GM12878 (cell line): ENCODE results near the gene PHOSPHO1. TPM values are rescaled to one million over a fixed set of nuclear protein-coding genes. Genes with fewer than 3 reads are reported as not detected.

Experiments
- ATAC-seq: fragments of 200-7000 bp; cut with Tn5 transposase; 3 replicates; pipeline ENCODE4 v1.9.1; 2020; ENCODE audit warnings: mild to moderate bottlenecking, moderate library complexity
- BruUV-seq: library from RNA; stranded (reverse); fragments of 400-500 nt; replicated peaks from 2 replicates; lab custom pipeline; 2021; lab: Mats Ljungman, UMichigan
- CTCF ChIA-PET: fragments of 300-600 bp; sonication (Branson Sonifier 250); formaldehyde crosslinking; extraction: SDS; loops from one replicate; lab custom pipeline; 2021; ENCODE audit warnings: inconsistent platforms; lab: Yijun Ruan, JAX
- POLR2A ChIA-PET: fragments of 350-600 bp; formaldehyde crosslinking; extraction: SDS; loops from one replicate; lab custom pipeline; 2021; ENCODE audit warnings: inconsistent platforms; lab: Charles Lee
- RAD21 ChIA-PET: fragments of 300-600 bp; sonication (Branson Sonifier 250); formaldehyde crosslinking; loops from one replicate; lab custom pipeline; 2023; ENCODE audit warnings: antibody characterized with exemption; ENCODE audit not compliant: unreplicated experiment; lab: Charles Lee
- SMC1A ChIA-PET: fragments of 300-600 bp; sonication (Branson Sonifier 250); formaldehyde crosslinking; loops from one replicate; lab custom pipeline; 2023; ENCODE audit not compliant: unreplicated experiment, uncharacterized antibody; lab: Charles Lee
- DNase-seq: peaks from one replicate; pipeline ENCODE4 v3.0.0-alpha.2; 2011; ENCODE audit warnings: low read depth, low spot score
- FAIRE-seq: peaks from 3 replicates; lab custom pipeline; 2011; peaks lifted over from hg19 to GRCh38; lab: Jason Lieb, UNC
- H2AFZ ChIP-seq: 2 replicates; pipeline ENCODE4 v1.6.0; 2011; ENCODE audit warnings: low read depth, low read length, control low read depth; ENCODE audit not compliant: control insufficient read depth
- H3K27ac ChIP-seq: 2 replicates; pipeline ENCODE4 v1.5.1; 2011; ENCODE audit warnings: control low read depth; ENCODE audit not compliant: control insufficient read depth, insufficient read depth
- H3K27me3 ChIP-seq, 2 experiments: replicated peaks in 1 of 2; 2 replicates each; pipeline versions ENCODE4 v1.6.0 to v1.6.1; 2011; ENCODE audit warnings: low read length in 1 of 2; ENCODE audit not compliant: control insufficient read depth in 2 of 2, insufficient read depth in 2 of 2
- H3K36me3 ChIP-seq, 2 experiments: 2 replicates each; pipeline ENCODE4 v1.5.1; 2011; ENCODE audit warnings: low read length in 1 of 2; ENCODE audit not compliant: control insufficient read depth in 2 of 2, insufficient read depth in 2 of 2
- H3K4me1 ChIP-seq: 2 replicates; pipeline ENCODE4 v1.6.1; 2011; ENCODE audit warnings: mild to moderate bottlenecking, low read length, moderate library complexity, mixed read lengths; ENCODE audit not compliant: control insufficient read depth, insufficient read depth
- H3K4me2 ChIP-seq: 2 replicates; pipeline ENCODE4 v1.6.0; 2011; ENCODE audit warnings: control low read depth; ENCODE audit not compliant: control insufficient read depth, insufficient read depth
- H3K4me3 ChIP-seq: fragments of 200-600 bp; sonication (generic); 2 replicates; pipeline ENCODE4 v1.5.1; 2016
- H3K79me2 ChIP-seq: 2 replicates; pipeline ENCODE4 v1.6.0; 2011; ENCODE audit warnings: low read length; ENCODE audit not compliant: control insufficient read depth, insufficient read depth
- H3K9ac ChIP-seq: 2 replicates; pipeline ENCODE4 v1.8.0; 2011; ENCODE audit warnings: low read length, control low read depth, mixed read lengths; ENCODE audit not compliant: control insufficient read depth, insufficient read depth
- H3K9me3 ChIP-seq: replicated peaks from 3 replicates; pipeline ENCODE4 v1.5.1; 2011; ENCODE audit warnings: mild to moderate bottlenecking, low read length; ENCODE audit not compliant: control insufficient read depth, insufficient read depth
- H4K20me1 ChIP-seq: 2 replicates; pipeline ENCODE4 v1.6.0; 2011; ENCODE audit not compliant: control insufficient read depth, insufficient read depth
- CBX3 ChIP-seq: fragments of 200-600 bp; sonication (generic); IDR thresholded peaks from 2 replicates; pipeline ENCODE4 v1.6.1; 2016; ENCODE audit warnings: low read depth, borderline replicate concordance
- ESRRA ChIP-seq: IDR thresholded peaks from 2 replicates; pipeline ENCODE4 v1.6.1; 2012; ENCODE audit warnings: mild to moderate bottlenecking, low read length, improper control_type of control experiment
- HDGF ChIP-seq: fragments of 450-650 bp; IDR thresholded peaks from 2 replicates; pipeline ENCODE4 v1.6.1; 2016; ENCODE audit warnings: antibody characterized with exemption
- MTA3 ChIP-seq: IDR thresholded peaks from 2 replicates; pipeline ENCODE4 v1.6.1; 2012; ENCODE audit warnings: low read length, inconsistent platforms, borderline replicate concordance
- NFXL1 ChIP-seq: fragments of 450-650 bp; IDR thresholded peaks from 2 replicates; pipeline ENCODE4 v1.6.1; 2017; ENCODE audit warnings: antibody characterized with exemption, mild to moderate bottlenecking, borderline replicate concordance
- POLR2A ChIP-seq: IDR thresholded peaks from 2 replicates; pipeline ENCODE4 v1.6.1; 2011; ENCODE audit warnings: low read depth, mild to moderate bottlenecking, low read length
- RELA ChIP-seq: fragments of 450-650 bp; IDR thresholded peaks from 2 replicates; pipeline ENCODE4 v1.8.0; 2014; ENCODE audit warnings: borderline replicate concordance; ENCODE audit not compliant: partially characterized antibody
- SMAD5 ChIP-seq: IDR thresholded peaks from 2 replicates; pipeline ENCODE4 v1.6.1; 2016; ENCODE audit warnings: antibody characterized with exemption, low read depth
- SRF ChIP-seq, 2 experiments: IDR thresholded peaks; 2 replicates each; pipeline ENCODE4 v1.6.1; 2011; ENCODE audit warnings: low read depth in 2 of 2, low read length in 2 of 2, mild to moderate bottlenecking in 1 of 2, moderate library complexity in 1 of 2
- ZNF217 ChIP-seq: fragments of 450-650 bp; IDR thresholded peaks from 2 replicates; pipeline ENCODE4 v1.6.1; 2017; ENCODE audit warnings: antibody characterized with exemption, mild to moderate bottlenecking
- WGBS: methylation state at CpG from one replicate; pipeline ENCODE4 v1.1.6; 2016; ENCODE audit warnings: low lambda C conversion rate; ENCODE audit not compliant: insufficient replicate concordance, insufficient coverage; ENCODE audit errors: missing lambda C conversion rate; 5-methylcytosine and 5-hydroxymethylcytosine counted together
- in situ Hi-C: fragments of 300-500 bp; cut with MboI; formaldehyde crosslinking; loops from 9 replicates; pipeline ENCODE4 v1.14.3; 2018; ENCODE audit warnings: mixed read lengths
- intact Hi-C: fragments of 100-400 bp; cut with micrococcal nuclease; formaldehyde crosslinking; loops from one replicate; pipeline ENCODE4 v1.14.2; 2022; ENCODE audit not compliant: unreplicated experiment
- polyA plus RNA-seq, 11 experiments: library from polyadenylated mRNA; depleted of rRNA in 4 of 11; unstranded in 6 of 11; stranded (reverse) in 5 of 11; fragments of >200 nt; fragmentation: Nextera tagmentation in 4 of 11; fragmentation: Illumina TruSeq in 1 of 11; extraction: Ambion mirVana in 4 of 11; extraction: Trizol in 1 of 11; gene quantifications; 1 replicate in 1 of 11; 2 replicates in 10 of 11; pipeline versions ENCODE4 v1.2.1 to v1.2.3, GENCODE V29; 2011 to 2016; ENCODE audit warnings: inconsistent platforms in 2 of 11, missing spikeins in 2 of 11, low read depth in 1 of 11
- total RNA-seq, 4 experiments: library from RNA; depleted of rRNA in 3 of 4; stranded (reverse); fragments of >200 nt in 3 of 4; fragmentation: Illumina TruSeq in 1 of 4; extraction: Trizol in 1 of 4; gene quantifications; 2 replicates each; pipeline versions ENCODE4 v1.2.1 to v1.2.3, GENCODE V29; 2013 to 2021
- TF ChIP-seq, protein P1 (sequence below): fragments of 150-350 bp; IDR thresholded peaks from 2 replicates; pipeline ENCODE4 v1.6.1; 2014; ENCODE audit warnings: mild to moderate bottlenecking, low read depth, low read length
- TF ChIP-seq, protein P2 (sequence below): fragments of 450-650 bp; formaldehyde crosslinking; IDR thresholded peaks from 2 replicates; pipeline ENCODE4 v1.4.0; 2022; ENCODE audit warnings: mild to moderate bottlenecking, moderate library complexity
- TF ChIP-seq, protein P3 (sequence below): fragments of 450-650 bp; IDR thresholded peaks from 2 replicates; pipeline ENCODE4 v1.6.1; 2018; ENCODE audit warnings: borderline replicate concordance, mild to moderate bottlenecking; ENCODE audit not compliant: partially characterized antibody

PHOSPHO1 gene
- total and polyA plus RNA-seq, 10 of the 15 experiments (the other 5 are each of a cell fraction or from before 2014, with no cell fraction given) = 0.03 to 1.5 (median 0.16) TPM; not detected in 2

DNA sequence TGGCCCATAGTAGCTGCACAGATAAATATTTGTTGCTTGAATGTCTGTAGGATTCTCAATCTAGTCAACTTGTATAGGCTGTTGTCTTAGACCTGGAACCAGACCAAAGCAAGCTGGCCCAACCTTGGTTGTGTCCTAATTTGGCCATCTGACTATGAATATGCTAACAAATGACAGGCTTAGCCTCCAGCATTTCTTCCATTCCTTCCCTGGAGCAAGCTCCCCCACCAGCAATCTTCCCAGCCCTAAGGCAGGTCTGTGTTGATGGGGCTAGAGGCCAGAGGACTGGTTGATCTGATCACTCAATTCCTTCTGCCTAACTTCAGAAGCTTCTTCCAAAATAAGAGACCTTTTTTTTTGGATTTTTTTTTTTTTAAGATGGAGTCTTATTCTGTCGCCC is 9.4 kb upstream of the PHOSPHO1 start (continued):
- TF ChIP-seq, protein P1, sequence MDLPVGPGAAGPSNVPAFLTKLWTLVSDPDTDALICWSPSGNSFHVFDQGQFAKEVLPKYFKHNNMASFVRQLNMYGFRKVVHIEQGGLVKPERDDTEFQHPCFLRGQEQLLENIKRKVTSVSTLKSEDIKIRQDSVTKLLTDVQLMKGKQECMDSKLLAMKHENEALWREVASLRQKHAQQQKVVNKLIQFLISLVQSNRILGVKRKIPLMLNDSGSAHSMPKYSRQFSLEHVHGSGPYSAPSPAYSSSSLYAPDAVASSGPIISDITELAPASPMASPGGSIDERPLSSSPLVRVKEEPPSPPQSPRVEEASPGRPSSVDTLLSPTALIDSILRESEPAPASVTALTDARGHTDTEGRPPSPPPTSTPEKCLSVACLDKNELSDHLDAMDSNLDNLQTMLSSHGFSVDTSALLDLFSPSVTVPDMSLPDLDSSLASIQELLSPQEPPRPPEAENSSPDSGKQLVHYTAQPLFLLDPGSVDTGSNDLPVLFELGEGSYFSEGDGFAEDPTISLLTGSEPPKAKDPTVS = no peak
- TF ChIP-seq HDGF (no peak), ESRRA (no peak), ZNF217 (no peak), SRF (IDR thresholded peaks at IDR 0.05; ENCODE audit: low read depth in 2 of 2, low read length in 2 of 2) (no peak), NFXL1 (no peak)
- TF ChIP-seq, protein P2, sequence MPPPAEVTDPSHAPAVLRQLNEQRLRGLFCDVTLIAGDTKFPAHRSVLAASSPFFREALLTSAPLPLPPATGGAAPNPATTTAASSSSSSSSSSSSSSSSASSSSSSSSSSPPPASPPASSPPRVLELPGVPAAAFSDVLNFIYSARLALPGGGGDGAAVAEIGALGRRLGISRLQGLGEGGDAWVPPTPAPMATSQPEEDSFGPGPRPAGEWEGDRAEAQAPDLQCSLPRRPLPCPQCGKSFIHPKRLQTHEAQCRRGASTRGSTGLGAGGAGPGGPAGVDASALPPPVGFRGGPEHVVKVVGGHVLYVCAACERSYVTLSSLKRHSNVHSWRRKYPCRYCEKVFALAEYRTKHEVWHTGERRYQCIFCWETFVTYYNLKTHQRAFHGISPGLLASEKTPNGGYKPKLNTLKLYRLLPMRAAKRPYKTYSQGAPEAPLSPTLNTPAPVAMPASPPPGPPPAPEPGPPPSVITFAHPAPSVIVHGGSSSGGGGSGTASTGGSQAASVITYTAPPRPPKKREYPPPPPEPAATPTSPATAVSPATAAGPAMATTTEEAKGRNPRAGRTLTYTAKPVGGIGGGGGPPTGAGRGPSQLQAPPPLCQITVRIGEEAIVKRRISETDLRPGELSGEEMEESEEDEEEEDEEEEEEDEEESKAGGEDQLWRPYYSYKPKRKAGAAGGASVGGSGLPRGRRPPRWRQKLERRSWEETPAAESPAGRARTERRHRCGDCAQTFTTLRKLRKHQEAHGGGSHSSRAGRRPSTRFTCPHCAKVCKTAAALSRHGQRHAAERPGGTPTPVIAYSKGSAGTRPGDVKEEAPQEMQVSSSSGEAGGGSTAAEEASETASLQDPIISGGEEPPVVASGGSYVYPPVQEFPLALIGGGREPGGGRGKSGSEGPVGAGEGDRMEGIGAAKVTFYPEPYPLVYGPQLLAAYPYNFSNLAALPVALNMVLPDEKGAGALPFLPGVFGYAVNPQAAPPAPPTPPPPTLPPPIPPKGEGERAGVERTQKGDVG (CRISPR knock-in tag) = no peak

DNA sequence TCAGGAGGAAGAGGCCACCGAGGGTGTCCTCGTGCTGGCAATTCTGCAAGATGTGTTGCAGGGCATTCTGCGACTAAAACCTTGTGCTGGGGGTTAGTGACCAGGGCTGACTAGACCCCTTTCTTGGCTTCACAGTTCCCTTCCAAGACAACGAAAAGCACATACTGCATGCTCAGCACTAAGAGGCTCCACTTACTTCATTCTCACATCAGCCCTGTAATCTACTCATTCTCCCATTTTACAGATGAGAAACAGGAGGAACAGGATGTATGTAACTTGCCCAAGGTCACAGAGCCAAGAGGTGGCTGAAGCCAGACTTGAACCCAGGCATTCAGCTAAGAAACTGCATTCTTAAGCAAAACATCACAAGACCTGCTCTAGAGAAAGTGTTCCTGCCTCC is 5.3 kb upstream of the PHOSPHO1 start:
- no peak overlapping the region for H3K9ac ChIP-seq
- WGBS = 23% methylated on average over 4 of the region's 4 CpGs

More for the DNA sequence above, 5.3 kb upstream of the PHOSPHO1 start:
- Histone ChIP-seq H3K79me2 (no peaks in the 10 kb centered on the region), H3K27me3 (no peaks in the 10 kb centered on the region), H3K27ac (no peak overlapping the region), H2AFZ (no peak overlapping the region)
- FAIRE-seq = no peak
- POLR2A ChIA-PET = no interaction called here
- in situ Hi-C loops = no loop called here
- TF ChIP-seq, protein P3, sequence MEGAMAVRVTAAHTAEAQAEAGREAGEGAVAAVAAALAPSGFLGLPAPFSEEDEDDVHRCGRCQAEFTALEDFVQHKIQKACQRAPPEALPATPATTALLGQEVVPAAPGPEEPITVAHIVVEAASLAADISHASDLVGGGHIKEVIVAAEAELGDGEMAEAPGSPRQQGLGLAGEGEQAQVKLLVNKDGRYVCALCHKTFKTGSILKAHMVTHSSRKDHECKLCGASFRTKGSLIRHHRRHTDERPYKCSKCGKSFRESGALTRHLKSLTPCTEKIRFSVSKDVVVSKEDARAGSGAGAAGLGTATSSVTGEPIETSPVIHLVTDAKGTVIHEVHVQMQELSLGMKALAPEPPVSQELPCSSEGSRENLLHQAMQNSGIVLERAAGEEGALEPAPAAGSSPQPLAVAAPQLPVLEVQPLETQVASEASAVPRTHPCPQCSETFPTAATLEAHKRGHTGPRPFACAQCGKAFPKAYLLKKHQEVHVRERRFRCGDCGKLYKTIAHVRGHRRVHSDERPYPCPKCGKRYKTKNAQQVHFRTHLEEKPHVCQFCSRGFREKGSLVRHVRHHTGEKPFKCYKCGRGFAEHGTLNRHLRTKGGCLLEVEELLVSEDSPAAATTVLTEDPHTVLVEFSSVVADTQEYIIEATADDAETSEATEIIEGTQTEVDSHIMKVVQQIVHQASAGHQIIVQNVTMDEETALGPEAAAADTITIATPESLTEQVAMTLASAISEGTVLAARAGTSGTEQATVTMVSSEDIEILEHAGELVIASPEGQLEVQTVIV = no peak
- TF ChIP-seq POLR2A = 0 out of 2 replicates have a peak, but pooled peaks have one; percentile 17
- TF ChIP-seq CBX3 = no peak
- no peak for TF ChIP-seq SMAD5
- no peak for TF ChIP-seq RELA
- TF ChIP-seq MTA3 = no peak
- TF ChIP-seq, all 136 proteins: peak for 1
- ATAC-seq = no peak
- Histone ChIP-seq H3K4me3 (no peak overlapping the region), H3K36me3 (no peaks in the 10 kb centered on the region), H4K20me1 (no peaks in the 10 kb centered on the region), H3K9me3 (no peaks in the 10 kb centered on the region), H3K4me2 (no peak overlapping the region), H3K4me1 (no peaks in the 10 kb centered on the region)
- ChIA-PET SMC1A (no interaction called here), CTCF (interaction anchor here (1.4 kb wide), 1 partner anchor 55 kb away, joined by 4 read pairs; no protein-coding TSS in a partner anchor), RAD21 (no interaction called here)
- BruUV-seq = no TSS peak
- intact Hi-C loops = loop anchor here (10.0 kb wide), 1 partner anchor 159 kb away; no protein-coding TSS in a partner anchor
- no peak for DNase-seq
